HG03342 (cell line): ENCODE data around the gene WAS.

ENCODE experiments used
- ATAC-seq: cut with Tn5 transposase; IDR thresholded peaks from one replicate; pipeline ENCODE4 v1.9.1; 2021; ENCODE audit warnings: mild to moderate bottlenecking, moderate library complexity; ENCODE audit not compliant: unreplicated experiment

The WAS gene

GRCh38 chrX:48711162-48711928, 27.7 kb downstream of the WAS start:
- no peak for ATAC-seq

GRCh38 chrX:48711929-48712505, 28.4 kb downstream of the WAS start:
- ATAC-seq = no peak

- ATAC-seq = no peak
Observed at GRCh38 chrX:48713847-48714246, 30.2 kb downstream of the WAS start.

DNA sequence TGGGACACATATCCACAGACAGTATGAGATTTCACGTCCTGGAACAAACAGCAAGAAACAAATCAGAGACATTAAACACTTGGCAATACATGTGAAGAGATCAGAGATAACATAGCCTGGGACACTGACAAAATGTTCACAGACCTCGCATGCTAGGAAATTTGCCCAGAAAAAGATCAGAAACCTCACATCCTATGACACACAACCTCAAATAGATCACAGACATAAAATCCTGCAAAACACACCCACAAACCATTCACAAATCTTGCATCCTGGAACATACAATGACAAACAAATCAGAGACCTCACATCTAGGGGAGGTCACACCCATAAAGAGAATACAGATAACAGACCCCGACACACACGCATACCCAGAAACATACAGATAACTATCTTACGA, 31.0 kb downstream of the WAS start:
- no peak for ATAC-seq

GRCh38 chrX:48715072-48715471, 31.5 kb downstream of the WAS start:
- ATAC-seq = no peak

DNA sequence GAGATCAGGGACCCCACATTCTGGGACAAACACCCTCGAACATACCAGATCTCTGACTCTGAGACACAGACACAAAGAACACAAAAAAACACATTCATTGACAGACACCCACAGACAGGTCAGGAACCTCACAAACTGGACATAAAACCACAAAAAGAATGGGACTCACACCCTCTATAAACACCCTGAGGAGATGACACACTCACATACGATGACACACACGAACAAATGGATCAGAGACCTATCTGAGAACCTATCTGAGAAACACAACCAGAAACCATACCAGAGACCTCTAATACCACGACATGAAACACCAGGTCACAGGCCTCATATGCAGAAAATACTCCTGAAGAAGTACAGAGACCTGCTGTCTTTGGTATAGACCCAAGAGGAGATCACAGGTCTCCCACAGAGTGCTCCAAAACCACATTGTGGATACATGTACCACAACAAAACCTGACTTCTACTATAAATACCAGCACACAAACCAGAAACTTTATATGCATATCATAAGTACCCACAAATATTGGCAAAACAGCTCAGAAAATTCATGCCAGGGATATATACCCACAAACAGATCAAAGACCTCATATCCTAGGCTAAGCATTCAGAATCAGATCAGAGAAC, 32.4 kb downstream of the WAS start:
- ATAC-seq = no peak

DNA sequence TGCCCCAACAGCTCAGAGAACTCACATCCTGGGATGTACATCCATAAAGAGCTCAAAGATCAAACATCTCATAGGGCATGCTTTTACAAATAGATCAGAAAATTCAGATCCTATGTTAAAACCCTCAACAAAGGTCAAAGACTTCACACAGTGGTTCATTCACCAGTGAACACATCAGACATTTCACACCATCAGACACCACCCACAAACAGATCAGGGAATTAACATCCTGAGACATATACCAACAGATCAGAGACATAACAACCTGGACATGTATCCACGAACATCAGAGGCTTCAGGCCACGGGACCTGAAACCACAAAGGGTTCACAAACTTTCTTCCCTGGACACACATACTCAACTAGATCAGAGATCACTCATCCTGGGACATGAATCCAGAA, 36.4 kb downstream of the WAS start:
- no peak for ATAC-seq

- no peak for ATAC-seq
Observed at GRCh38 chrX:48720577-48721250, 37.1 kb downstream of the WAS start.

GRCh38 chrX:48721916-48722315, 38.3 kb downstream of the WAS start:
- no peak for ATAC-seq

DNA sequence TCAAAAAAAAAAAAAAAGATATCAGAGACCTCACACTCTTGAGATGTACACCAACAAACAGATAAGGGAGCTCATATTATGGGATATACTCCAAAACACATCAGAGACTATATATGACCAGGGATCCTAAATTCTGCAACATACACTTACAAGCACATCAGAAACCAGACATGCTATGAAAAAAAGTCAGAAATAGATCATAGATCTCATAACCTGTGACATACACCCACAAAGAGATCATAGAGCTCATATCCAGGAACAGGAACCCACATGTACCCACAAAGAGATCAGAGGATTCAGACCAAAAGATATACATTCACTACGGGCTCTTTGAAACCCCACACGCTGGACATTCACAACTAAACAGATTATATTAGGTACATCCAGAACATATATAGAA, 43.0 kb downstream of the WAS start:
- ATAC-seq = no peak

- no peak for ATAC-seq
Observed at GRCh38 chrX:48728653-48729052, 45.1 kb downstream of the WAS start.

- no peak for ATAC-seq
Observed at GRCh38 chrX:48736303-48736702, 52.7 kb downstream of the WAS start.

- no peak for ATAC-seq
Observed at GRCh38 chrX:48736878-48737212, 53.2 kb downstream of the WAS start.

DNA sequence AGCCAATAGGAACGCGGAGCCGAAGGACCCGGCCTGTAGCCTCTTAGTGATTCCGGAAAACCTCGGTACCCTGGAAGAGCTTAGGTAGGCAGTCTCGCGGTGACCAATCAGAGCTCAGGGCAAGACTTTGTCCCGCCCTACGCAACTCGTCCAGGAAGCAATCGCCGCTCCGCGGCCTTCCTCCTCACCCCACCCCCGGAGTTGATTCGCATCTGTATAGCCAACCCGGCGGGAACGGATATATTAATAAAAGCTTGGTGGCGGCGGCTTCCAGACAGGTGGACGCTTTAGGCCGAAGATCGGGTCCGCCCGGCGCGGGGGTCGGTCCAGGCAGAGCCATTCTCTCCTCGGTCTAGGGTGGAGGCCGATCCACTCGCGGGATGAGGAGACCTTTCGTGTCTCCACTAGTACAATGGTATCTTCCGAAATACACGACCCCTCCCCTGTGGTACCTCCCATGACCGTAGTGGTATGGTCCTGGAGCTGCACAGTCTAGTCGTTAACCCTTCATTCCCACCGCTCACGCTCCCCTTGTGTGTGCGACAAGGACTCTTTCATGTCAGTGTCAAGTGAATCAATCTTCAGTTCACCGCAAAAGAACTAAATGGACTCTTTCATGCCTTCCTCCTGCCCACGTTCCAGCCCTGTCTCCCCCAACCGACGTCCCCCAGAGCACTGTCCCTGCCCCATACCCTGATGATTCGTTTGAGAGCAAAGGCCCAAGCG, 53.8 kb downstream of the WAS start:
- ATAC-seq = peak; percentile 97

DNA sequence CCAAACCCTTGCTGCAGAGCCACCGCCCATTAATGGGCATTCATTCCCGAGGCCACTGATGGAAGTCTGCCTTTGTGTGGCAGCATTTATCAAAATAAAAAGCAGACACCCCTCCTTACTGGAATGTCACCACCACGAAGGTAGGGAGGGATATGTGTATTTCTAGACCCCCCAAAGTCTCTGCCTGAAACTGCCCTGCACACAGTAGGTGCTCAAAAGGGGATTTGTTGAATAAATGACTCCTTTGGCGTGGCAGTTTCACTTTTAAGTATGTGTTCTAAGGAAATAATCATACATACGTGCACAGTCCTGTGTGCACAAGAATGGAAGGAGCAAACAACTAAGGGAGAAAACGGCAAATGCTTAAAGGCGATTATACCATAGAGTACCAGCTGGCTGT, 54.3 kb downstream of the WAS start:
- no peak for ATAC-seq
